ENCODE results near the gene LPCAT2. TPM values are rescaled to one million over a fixed set of nuclear protein-coding genes. Genes with fewer than 3 reads are reported as not detected.

The LPCAT2 gene
- total RNA-seq, 1 experiment from 2014 or later, result 7.1 TPM

- H3K4me1 Mint-ChIP-seq, result peaks cover 37% of the 10 kb centered on the region
- peaks cover 77% of the 10 kb centered on the region for H3K27me3 Mint-ChIP-seq (ENCODE audit: low read depth)
- no peak overlapping the region for H3K4me3 Mint-ChIP-seq
- POLR2A ChIA-PET, result no interaction called here
- ATAC-seq (no peak), DNase-seq (ENCODE audit: low spot score) (no peak)
- no peak overlapping the region for H3K27ac Mint-ChIP-seq
- CTCF ChIA-PET, result interaction anchor here (3.8 kb wide), 1 partner anchor 11 kb away, joined by 40 read pairs; no protein-coding TSS in a partner anchor
- no peaks in the 10 kb centered on the region for H3K9me3 Mint-ChIP-seq
- no peak for TF ChIP-seq FOXJ3 (CRISPR knock-in tag; IDR thresholded peaks at IDR 0.05; ENCODE audit: borderline replicate concordance)
- H3K36me3 Mint-ChIP-seq, result no peaks in the 10 kb centered on the region
Measured at GRCh38 chr16:55475919-55476318, 33.0 kb upstream of the LPCAT2 start.

DNA sequence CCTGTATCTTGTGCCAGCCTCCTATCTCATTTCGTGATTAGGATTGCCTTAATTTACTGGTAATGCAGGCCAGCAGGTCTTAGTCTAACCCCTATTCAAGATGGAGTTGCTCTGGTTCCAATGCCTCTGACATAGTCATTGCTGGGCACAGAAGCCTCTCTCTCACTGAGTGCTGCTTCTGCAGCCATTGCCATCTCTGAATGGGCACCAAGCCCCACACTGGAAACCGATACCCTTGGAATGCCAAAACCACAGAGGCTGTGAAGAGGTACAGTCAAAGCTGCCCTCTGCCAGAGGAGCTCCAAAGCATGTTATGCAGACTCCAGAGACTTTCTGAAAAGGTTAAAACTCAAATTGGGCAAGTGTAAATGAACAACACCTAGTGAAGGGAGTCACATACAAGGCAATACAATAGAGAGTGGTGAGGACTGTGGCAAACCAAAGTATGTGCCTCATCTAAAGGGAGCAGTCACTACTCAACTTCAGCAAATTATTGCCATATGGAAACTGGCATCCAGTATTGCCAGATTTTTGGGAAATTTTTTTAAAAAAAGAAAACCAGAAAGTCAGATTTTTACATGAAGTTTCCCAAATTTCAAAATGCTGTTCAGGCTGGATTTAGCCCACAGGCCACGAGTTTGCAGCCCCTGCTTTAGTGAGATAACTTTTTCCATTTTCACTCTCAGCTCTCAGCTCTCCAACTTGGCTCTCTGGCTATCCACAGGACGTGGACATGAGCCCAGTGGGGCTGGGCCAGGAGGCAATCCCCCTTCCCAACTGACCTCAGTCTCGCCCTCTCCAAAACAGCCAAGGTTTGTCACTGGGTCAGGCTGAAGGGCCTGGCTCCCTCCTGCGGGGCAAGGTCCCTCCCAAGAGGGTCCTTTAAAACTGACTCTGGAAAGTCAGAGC lies 32.0 kb upstream of the LPCAT2 start:
- Mint-ChIP-seq H3K4me1 (peaks cover 38% of the 10 kb centered on the region), H3K27me3 (ENCODE audit: low read depth) (peaks cover 75% of the 10 kb centered on the region), H3K9me3 (no peaks in the 10 kb centered on the region), H3K36me3 (no peaks in the 10 kb centered on the region), H3K4me3 (no peak overlapping the region), H3K27ac (no peak overlapping the region)
- POLR2A ChIA-PET, result no interaction called here
- CTCF ChIA-PET, result interaction anchor here (1.4 to 3.8 kb wide), 2 partner anchors 12 kb away, joined by 10 to 40 read pairs; no protein-coding TSS in a partner anchor
- TF ChIP-seq FOXJ3 (CRISPR knock-in tag; IDR thresholded peaks at IDR 0.05; ENCODE audit: borderline replicate concordance) (no peak), PRRX2 (CRISPR knock-in tag; IDR thresholded peaks at IDR 0.05) (no peak), JAZF1 (CRISPR knock-in tag; IDR thresholded peaks at IDR 0.05) (no peak), ELF4 (CRISPR knock-in tag; IDR thresholded peaks at IDR 0.05; ENCODE audit: low read depth) (no peak), NR1H2 (CRISPR knock-in tag; IDR thresholded peaks at IDR 0.05) (no peak), ZNF671 (CRISPR knock-in tag; IDR thresholded peaks at IDR 0.05) (no peak), IRF1 (CRISPR knock-in tag; IDR thresholded peaks at IDR 0.05) (no peak), EMX1 (CRISPR knock-in tag; IDR thresholded peaks at IDR 0.05) (no peak), ZNF263 (CRISPR knock-in tag; IDR thresholded peaks at IDR 0.05; ENCODE audit: low read depth) (no peak), AFF4 (CRISPR knock-in tag; IDR thresholded peaks at IDR 0.05; ENCODE audit: borderline replicate concordance) (no peak)
- TF ChIP-seq, protein P1, sequence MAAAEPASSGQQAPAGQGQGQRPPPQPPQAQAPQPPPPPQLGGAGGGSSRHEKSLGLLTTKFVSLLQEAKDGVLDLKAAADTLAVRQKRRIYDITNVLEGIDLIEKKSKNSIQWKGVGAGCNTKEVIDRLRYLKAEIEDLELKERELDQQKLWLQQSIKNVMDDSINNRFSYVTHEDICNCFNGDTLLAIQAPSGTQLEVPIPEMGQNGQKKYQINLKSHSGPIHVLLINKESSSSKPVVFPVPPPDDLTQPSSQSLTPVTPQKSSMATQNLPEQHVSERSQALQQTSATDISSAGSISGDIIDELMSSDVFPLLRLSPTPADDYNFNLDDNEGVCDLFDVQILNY (CRISPR knock-in tag; IDR thresholded peaks at IDR 0.05), result no peak
- TF ChIP-seq, protein P2, sequence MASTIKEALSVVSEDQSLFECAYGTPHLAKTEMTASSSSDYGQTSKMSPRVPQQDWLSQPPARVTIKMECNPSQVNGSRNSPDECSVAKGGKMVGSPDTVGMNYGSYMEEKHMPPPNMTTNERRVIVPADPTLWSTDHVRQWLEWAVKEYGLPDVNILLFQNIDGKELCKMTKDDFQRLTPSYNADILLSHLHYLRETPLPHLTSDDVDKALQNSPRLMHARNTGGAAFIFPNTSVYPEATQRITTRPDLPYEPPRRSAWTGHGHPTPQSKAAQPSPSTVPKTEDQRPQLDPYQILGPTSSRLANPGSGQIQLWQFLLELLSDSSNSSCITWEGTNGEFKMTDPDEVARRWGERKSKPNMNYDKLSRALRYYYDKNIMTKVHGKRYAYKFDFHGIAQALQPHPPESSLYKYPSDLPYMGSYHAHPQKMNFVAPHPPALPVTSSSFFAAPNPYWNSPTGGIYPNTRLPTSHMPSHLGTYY (CRISPR knock-in tag; IDR thresholded peaks at IDR 0.05), result no peak
- ATAC-seq, result no peak
- no peak for DNase-seq (ENCODE audit: low spot score)

DNA sequence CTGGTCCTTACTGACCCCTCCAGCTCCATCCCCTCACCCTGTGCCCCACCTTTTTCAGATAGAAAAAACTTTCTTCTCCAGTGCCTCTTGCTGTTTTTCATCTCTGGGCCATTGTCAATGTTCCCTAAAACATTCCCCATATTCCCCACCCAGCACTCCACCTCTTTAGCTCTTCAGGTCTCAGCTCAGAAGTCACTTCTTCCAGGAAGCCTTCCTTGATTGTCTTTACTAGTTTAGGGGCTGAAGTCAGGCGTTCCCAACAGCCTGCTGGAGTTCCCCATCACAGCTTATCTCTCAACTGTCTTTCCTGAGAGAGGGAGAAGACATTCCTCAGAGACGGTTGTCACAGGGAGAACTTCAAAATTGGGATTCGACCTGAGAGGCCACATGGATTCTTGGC lies 31.1 kb upstream of the LPCAT2 start:
- ChIA-PET CTCF (interaction anchor here (1.4 kb wide), 1 partner anchor 13 kb away, joined by 10 read pairs; no protein-coding TSS in a partner anchor), POLR2A (no interaction called here)
- Mint-ChIP-seq H3K4me3 (no peak overlapping the region), H3K36me3 (no peaks in the 10 kb centered on the region), H3K27ac (no peak overlapping the region), H3K4me1 (peaks cover 38% of the 10 kb centered on the region), H3K9me3 (no peaks in the 10 kb centered on the region), H3K27me3 (ENCODE audit: low read depth) (peaks cover 73% of the 10 kb centered on the region)
- DNase-seq (ENCODE audit: low spot score) (no peak), ATAC-seq (no peak)
- TF ChIP-seq, protein P3, sequence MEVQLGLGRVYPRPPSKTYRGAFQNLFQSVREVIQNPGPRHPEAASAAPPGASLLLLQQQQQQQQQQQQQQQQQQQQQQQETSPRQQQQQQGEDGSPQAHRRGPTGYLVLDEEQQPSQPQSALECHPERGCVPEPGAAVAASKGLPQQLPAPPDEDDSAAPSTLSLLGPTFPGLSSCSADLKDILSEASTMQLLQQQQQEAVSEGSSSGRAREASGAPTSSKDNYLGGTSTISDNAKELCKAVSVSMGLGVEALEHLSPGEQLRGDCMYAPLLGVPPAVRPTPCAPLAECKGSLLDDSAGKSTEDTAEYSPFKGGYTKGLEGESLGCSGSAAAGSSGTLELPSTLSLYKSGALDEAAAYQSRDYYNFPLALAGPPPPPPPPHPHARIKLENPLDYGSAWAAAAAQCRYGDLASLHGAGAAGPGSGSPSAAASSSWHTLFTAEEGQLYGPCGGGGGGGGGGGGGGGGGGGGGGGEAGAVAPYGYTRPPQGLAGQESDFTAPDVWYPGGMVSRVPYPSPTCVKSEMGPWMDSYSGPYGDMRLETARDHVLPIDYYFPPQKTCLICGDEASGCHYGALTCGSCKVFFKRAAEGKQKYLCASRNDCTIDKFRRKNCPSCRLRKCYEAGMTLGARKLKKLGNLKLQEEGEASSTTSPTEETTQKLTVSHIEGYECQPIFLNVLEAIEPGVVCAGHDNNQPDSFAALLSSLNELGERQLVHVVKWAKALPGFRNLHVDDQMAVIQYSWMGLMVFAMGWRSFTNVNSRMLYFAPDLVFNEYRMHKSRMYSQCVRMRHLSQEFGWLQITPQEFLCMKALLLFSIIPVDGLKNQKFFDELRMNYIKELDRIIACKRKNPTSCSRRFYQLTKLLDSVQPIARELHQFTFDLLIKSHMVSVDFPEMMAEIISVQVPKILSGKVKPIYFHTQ (CRISPR knock-in tag; IDR thresholded peaks at IDR 0.05), result no peak
- TF ChIP-seq NFATC4 (CRISPR knock-in tag; IDR thresholded peaks at IDR 0.05) (no peak), IRF2 (CRISPR knock-in tag; IDR thresholded peaks at IDR 0.05; ENCODE audit: borderline replicate concordance, low read depth) (no peak), JAZF1 (CRISPR knock-in tag; IDR thresholded peaks at IDR 0.05) (no peak), ATF1 (CRISPR knock-in tag; IDR thresholded peaks at IDR 0.05) (no peak), ZNF121 (CRISPR knock-in tag; IDR thresholded peaks at IDR 0.05) (no peak), OVOL2 (CRISPR knock-in tag; IDR thresholded peaks at IDR 0.05; ENCODE audit: borderline replicate concordance) (no peak), GTF2I (CRISPR knock-in tag; conservative IDR thresholded peaks at IDR 0.05) (no peak), TP53 (CRISPR knock-in tag; IDR thresholded peaks at IDR 0.05) (no peak), ZNF263 (CRISPR knock-in tag; IDR thresholded peaks at IDR 0.05; ENCODE audit: low read depth) (no peak)
- TF ChIP-seq, protein P4, sequence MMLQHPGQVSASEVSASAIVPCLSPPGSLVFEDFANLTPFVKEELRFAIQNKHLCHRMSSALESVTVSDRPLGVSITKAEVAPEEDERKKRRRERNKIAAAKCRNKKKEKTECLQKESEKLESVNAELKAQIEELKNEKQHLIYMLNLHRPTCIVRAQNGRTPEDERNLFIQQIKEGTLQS (CRISPR knock-in tag; conservative IDR thresholded peaks at IDR 0.05), result no peak
